K562 (cell line): ENCODE results near the gene DHPS.
"Not testable (repeated sequence)": the region's sequence is repeated elsewhere in the genome, so short reads cannot be mapped to it uniquely, and the experiment has no call there.

Source experiments
- CBFB ChIP-seq: sonication (generic); formaldehyde crosslinking; IDR thresholded peaks from 2 replicates; pipeline ENCODE4 v1.4.0; 2020; ENCODE audit warnings: mild to moderate bottlenecking, missing genetic modification reagents
- EZH2 ChIP-seq: IDR thresholded peaks from 2 replicates; pipeline ENCODE4 v1.6.1; 2012; ENCODE audit warnings: low read depth, mild to moderate bottlenecking, inconsistent platforms, low read length, borderline replicate concordance
- KLF13 ChIP-seq: fragments of 450-650 bp; IDR thresholded peaks from 2 replicates; pipeline ENCODE4 v1.6.1; 2016; ENCODE audit warnings: missing genetic modification characterization, low read depth, mild to moderate bottlenecking, missing compliant biosample characterization, moderate library complexity, borderline replicate concordance
- POLR2H ChIP-seq: IDR thresholded peaks from 2 replicates; pipeline ENCODE4 v1.6.1; 2016; ENCODE audit warnings: missing genetic modification characterization, low read depth, mild to moderate bottlenecking, control low read depth, missing compliant biosample characterization, moderate library complexity
- STAT5A ChIP-seq: IDR thresholded peaks from 2 replicates; pipeline ENCODE4 v1.6.1; 2012; ENCODE audit warnings: low read length, inconsistent platforms, borderline replicate concordance
- ZNF263 ChIP-seq: sonication (generic); formaldehyde crosslinking; IDR thresholded peaks from 2 replicates; pipeline ENCODE4 v1.8.0; 2022; ENCODE audit warnings: mild to moderate bottlenecking, missing genetic modification reagents, borderline replicate concordance
- ZNF274 ChIP-seq: IDR thresholded peaks from 2 replicates; pipeline ENCODE4 v1.6.1; 2011; ENCODE audit warnings: low read depth, mild to moderate bottlenecking, low read length, moderate library complexity, borderline replicate concordance
- ZNF57 ChIP-seq: fragments of 450-650 bp; formaldehyde crosslinking; IDR thresholded peaks from 2 replicates; pipeline ENCODE4 v1.4.0; 2020; ENCODE audit warnings: mild to moderate bottlenecking, moderate library complexity
- ZNF75A ChIP-seq: fragments of 450-650 bp; formaldehyde crosslinking; IDR thresholded peaks from 2 replicates; pipeline ENCODE4 v1.4.0; 2020; ENCODE audit warnings: mild to moderate bottlenecking
- TF ChIP-seq, protein P1 (sequence below): sonication (generic); formaldehyde crosslinking; IDR thresholded peaks from 2 replicates; pipeline ENCODE4 v1.9.0; 2022; ENCODE audit warnings: mild to moderate bottlenecking, missing genetic modification reagents

DNA sequence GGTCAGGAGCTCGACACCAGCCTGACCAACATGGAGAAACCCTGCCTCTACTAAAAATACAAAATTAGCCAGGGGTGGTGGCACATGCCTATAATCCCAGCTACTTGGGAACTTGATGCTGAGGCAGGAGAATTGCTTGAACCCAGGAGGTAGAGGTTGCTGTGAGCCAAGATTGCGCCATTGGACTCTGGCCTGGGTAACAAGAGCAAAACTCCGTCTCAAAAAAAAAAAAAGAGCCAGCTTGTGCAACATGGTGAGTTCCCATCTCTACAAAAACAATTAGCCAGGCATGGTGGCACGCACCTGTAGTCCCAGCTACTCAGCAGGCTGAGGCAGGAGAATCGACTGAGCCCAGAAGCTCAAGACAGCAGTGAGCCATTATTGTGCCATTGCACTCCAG, 3.6 kb downstream of the DHPS start:
- not testable (repeated sequence) for TF ChIP-seq ZNF75A (CRISPR knock-in tag); POLR2H (tag); STAT5A; ZNF274; CBFB (CRISPR knock-in tag); KLF13 (tag); EZH2; ZNF57 (CRISPR knock-in tag); ZNF263 (CRISPR knock-in tag)
- TF ChIP-seq, protein P1, sequence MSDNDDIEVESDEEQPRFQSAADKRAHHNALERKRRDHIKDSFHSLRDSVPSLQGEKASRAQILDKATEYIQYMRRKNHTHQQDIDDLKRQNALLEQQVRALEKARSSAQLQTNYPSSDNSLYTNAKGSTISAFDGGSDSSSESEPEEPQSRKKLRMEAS (CRISPR knock-in tag), result not testable (repeated sequence)
